H1 (cell line): ENCODE data around the gene GRIA1. TPM values are rescaled to one million over a fixed set of nuclear protein-coding genes. Genes with fewer than 3 reads are reported as not detected.

Experiments used
- CTCF ChIA-PET: fragments of 300-600 bp; sonication (Branson Sonifier 250); formaldehyde crosslinking; loops from one replicate; lab custom pipeline; 2021; ENCODE audit not compliant: partially characterized antibody; lab: Charles Lee
- POLR2A ChIA-PET: fragments of 300-600 bp; sonication (Branson Sonifier 250); formaldehyde crosslinking; loops from one replicate; lab custom pipeline; 2021; ENCODE audit warnings: inconsistent platforms; ENCODE audit not compliant: partially characterized antibody; lab: Charles Lee
- DNase-seq, 2 experiments: peaks; one replicate each; pipeline versions ENCODE4 v3.0.0 to v3.0.0-alpha.2; 2010 to 2022; ENCODE audit warnings: low spot score in 2 of 2, low read depth in 1 of 2, mixed read lengths in 1 of 2
- FAIRE-seq: peaks from 2 replicates; lab custom pipeline; 2011; peaks lifted over from hg19 to GRCh38; lab: Jason Lieb, UNC
- H2AFZ ChIP-seq: 2 replicates; pipeline ENCODE4 v1.8.1; 2012; ENCODE audit warnings: low read length, inconsistent platforms
- H2AK5ac ChIP-seq: 2 replicates; pipeline ENCODE4 v1.6.1; 2013; ENCODE audit warnings: low read depth, low read length
- H2BK120ac ChIP-seq: replicated peaks from 2 replicates; pipeline ENCODE3; 2013; ENCODE audit warnings: low read depth, low read length, inconsistent platforms
- H2BK12ac ChIP-seq: 2 replicates; pipeline ENCODE4 v1.6.1; 2013; ENCODE audit warnings: low read depth, low read length
- H2BK15ac ChIP-seq: 2 replicates; pipeline ENCODE4 v1.6.1; 2013; ENCODE audit warnings: low read length
- H2BK20ac ChIP-seq: 2 replicates; pipeline ENCODE4 v1.6.1; 2013; ENCODE audit warnings: low read length
- H2BK5ac ChIP-seq: 2 replicates; pipeline ENCODE4 v1.6.1; 2013; ENCODE audit warnings: low read depth, low read length
- H3K14ac ChIP-seq: 2 replicates; pipeline ENCODE4 v1.6.1; 2013; ENCODE audit warnings: inconsistent platforms; ENCODE audit not compliant: insufficient read length
- H3K18ac ChIP-seq: 2 replicates; pipeline ENCODE4 v1.6.1; 2013; ENCODE audit warnings: low read length; ENCODE audit errors: extremely low read depth
- H3K23ac ChIP-seq: 2 replicates; pipeline ENCODE4 v1.6.1; 2013; ENCODE audit warnings: inconsistent platforms; ENCODE audit not compliant: insufficient read length
- H3K23me2 ChIP-seq: 2 replicates; pipeline ENCODE4 v1.6.1; 2013; ENCODE audit warnings: low read depth, low read length
- H3K27ac ChIP-seq: 2 replicates; pipeline ENCODE4 v1.6.1; 2011; ENCODE audit warnings: low read depth, low read length, inconsistent platforms
- H3K27me3 ChIP-seq, 4 experiments: replicated peaks in 1 of 4; 1 replicate in 1 of 4; 2 replicates in 3 of 4; pipeline versions ENCODE4 v1.6.1 to v1.8.1; 2011 to 2013; ENCODE audit warnings: low read length in 3 of 4, mild to moderate bottlenecking in 3 of 4, inconsistent platforms in 2 of 4, mixed read lengths in 2 of 4, moderate library complexity in 1 of 4; ENCODE audit not compliant: control insufficient read depth in 3 of 4, insufficient read depth in 3 of 4; ENCODE audit errors: extremely low read depth in 1 of 4
- H3K36me3 ChIP-seq, 4 experiments: 2 replicates each; pipeline versions ENCODE4 v1.6.1 to v1.8.1; 2011 to 2013; ENCODE audit warnings: mild to moderate bottlenecking in 4 of 4, low read length in 3 of 4, moderate library complexity in 2 of 4, control low read depth in 1 of 4, inconsistent platforms in 1 of 4; ENCODE audit not compliant: insufficient read depth in 4 of 4, control insufficient read depth in 2 of 4
- H3K4ac ChIP-seq: replicated peaks from 2 replicates; pipeline ENCODE3; 2013; ENCODE audit warnings: low read length, low read depth, mixed read lengths, inconsistent platforms; ENCODE audit not compliant: insufficient read length
- H3K4me1 ChIP-seq, 4 experiments: replicated peaks in 1 of 4; 1 replicate in 1 of 4; 2 replicates in 3 of 4; pipeline versions ENCODE4 v1.6.1 to v1.8.1; 2011 to 2013; ENCODE audit warnings: low read length in 3 of 4, inconsistent platforms in 2 of 4, mixed read lengths in 1 of 4; ENCODE audit not compliant: insufficient read depth in 4 of 4, control insufficient read depth in 3 of 4
- H3K4me2 ChIP-seq, 2 experiments: 2 replicates each; pipeline versions ENCODE4 v1.6.1 to v1.8.1; 2011 to 2013; ENCODE audit warnings: low read depth in 2 of 2, low read length in 2 of 2, control low read depth in 1 of 2, inconsistent platforms in 1 of 2, mild to moderate bottlenecking in 1 of 2; ENCODE audit not compliant: insufficient read depth in 1 of 2
- H3K4me3 ChIP-seq, 4 experiments: fragments of 200-600, 300-600 bp in 1 of 4; sonication (generic), shearing (Covaris generic), sonication (Bioruptor Twin) in 1 of 4; 2 replicates each; pipeline versions ENCODE4 v1.5.1 to v1.8.1; 2011 to 2016; ENCODE audit warnings: low read length in 4 of 4, low read depth in 3 of 4, control low read depth in 2 of 4, inconsistent platforms in 2 of 4, mild to moderate bottlenecking in 2 of 4, mixed read lengths in 1 of 4, moderate library complexity in 1 of 4; ENCODE audit not compliant: insufficient read depth in 2 of 4; ENCODE audit errors: extremely low read depth in 1 of 4
- H3K56ac ChIP-seq: replicated peaks from 2 replicates; pipeline ENCODE3; 2013; ENCODE audit warnings: low read depth, mild to moderate bottlenecking, mixed read lengths, low read length, inconsistent platforms; ENCODE audit not compliant: insufficient read length
- H3K79me1 ChIP-seq: 2 replicates; pipeline ENCODE4 v1.6.1; 2013; ENCODE audit warnings: low read depth, low read length, control low read depth
- H3K79me2 ChIP-seq, 2 experiments: 2 replicates each; pipeline versions ENCODE4 v1.6.1 to v1.8.1; 2012 to 2013; ENCODE audit warnings: low read length in 2 of 2, mild to moderate bottlenecking in 2 of 2, inconsistent platforms in 1 of 2; ENCODE audit not compliant: insufficient read depth in 2 of 2, control insufficient read depth in 1 of 2
- H3K9ac ChIP-seq, 4 experiments: replicated peaks in 1 of 4; 1 replicate in 1 of 4; 2 replicates in 3 of 4; pipeline versions ENCODE4 v1.6.1 to v1.8.1; 2011 to 2013; ENCODE audit warnings: low read depth in 3 of 4, low read length in 3 of 4, control low read depth in 2 of 4, mild to moderate bottlenecking in 2 of 4, moderate library complexity in 2 of 4, inconsistent platforms in 1 of 4; ENCODE audit errors: extremely low read depth in 1 of 4
- H3K9me3 ChIP-seq, 2 experiments: 2 replicates each; pipeline versions ENCODE4 v1.6.1 to v1.8.1; 2012 to 2013; ENCODE audit warnings: mild to moderate bottlenecking in 2 of 2, moderate library complexity in 2 of 2, control low read depth in 1 of 2, inconsistent platforms in 1 of 2, low read depth in 1 of 2, low read length in 1 of 2, mixed read lengths in 1 of 2; ENCODE audit not compliant: insufficient read depth in 2 of 2
- H4K20me1 ChIP-seq, 2 experiments: replicated peaks in 1 of 2; 2 replicates each; pipeline versions ENCODE3 to v1.8.1; 2011 to 2013; ENCODE audit warnings: inconsistent platforms in 2 of 2, low read length in 2 of 2, mild to moderate bottlenecking in 1 of 2; ENCODE audit not compliant: insufficient read depth in 2 of 2, control insufficient read depth in 1 of 2
- H4K5ac ChIP-seq: 2 replicates; pipeline ENCODE4 v1.6.1; 2013; ENCODE audit warnings: low read length, low read depth, mixed read lengths, inconsistent platforms; ENCODE audit not compliant: insufficient read length
- H4K8ac ChIP-seq: 2 replicates; pipeline ENCODE4 v1.8.0; 2013; ENCODE audit warnings: mild to moderate bottlenecking, moderate library complexity, low read length, inconsistent platforms; ENCODE audit not compliant: insufficient read depth; ENCODE audit errors: extremely low read depth
- H4K91ac ChIP-seq: replicated peaks from 2 replicates; pipeline ENCODE3; 2013; ENCODE audit warnings: low read length, mixed read lengths, inconsistent platforms; ENCODE audit not compliant: insufficient read length
- KDM4A ChIP-seq: IDR thresholded peaks from one replicate; pipeline ENCODE4 v1.7.1; 2012; ENCODE audit warnings: low read depth, mild to moderate bottlenecking, moderate library complexity, low read length, inconsistent platforms; ENCODE audit not compliant: severe bottlenecking
- RAD21 ChIP-seq, 2 experiments: IDR thresholded peaks in 1 of 2; conservative IDR thresholded peaks in 1 of 2; 2 replicates each; pipeline ENCODE4 v1.6.1; 2011; ENCODE audit warnings: low read depth in 2 of 2, low read length in 2 of 2, improper control_type of control experiment in 1 of 2, inconsistent platforms in 1 of 2, mild to moderate bottlenecking in 1 of 2, moderate library complexity in 1 of 2
- SP1 ChIP-seq: IDR thresholded peaks from 2 replicates; pipeline ENCODE4 v1.6.1; 2011; ENCODE audit warnings: low read depth, low read length
- WGBS, 2 experiments: shearing (Covaris generic) in 1 of 2; methylation state at CpG; one replicate each; pipeline versions ENCODE4 v1.1.6 to v1.1.7; 2013 to 2015; ENCODE audit warnings: low lambda C conversion rate in 2 of 2, mixed read lengths in 2 of 2, inconsistent platforms in 1 of 2, low coverage in 1 of 2, missing lambda C conversion rate in 1 of 2; ENCODE audit not compliant: insufficient replicate concordance in 2 of 2, insufficient coverage in 1 of 2, insufficient read length in 1 of 2; ENCODE audit errors: extremely low coverage in 1 of 2, missing lambda C conversion rate in 1 of 2; 5-methylcytosine and 5-hydroxymethylcytosine counted together
- polyA plus RNA-seq, 7 experiments: library from polyadenylated mRNA; depleted of rRNA in 3 of 7; stranded (reverse) in 5 of 7; unstranded in 2 of 7; fragments of >200 nt in 5 of 7; fragments of 200-250 nt in 2 of 7; gene quantifications; 1 replicate in 5 of 7; 2 replicates in 1 of 7; 4 replicates in 1 of 7; pipeline versions ENCODE4 v1.2.1 to v1.2.3, GENCODE V29; 2011 to 2013; ENCODE audit warnings: missing spikeins in 2 of 7, mixed read lengths in 2 of 7
- total RNA-seq: library from RNA; stranded (reverse); fragmentation: NEBNext Ultra II Directional; extraction: Animal tissue kit (Norgen Biotek cat#: 25700); gene quantifications from 2 replicates; pipeline ENCODE4 v1.2.1, GENCODE V29; 2021

Gene GRIA1
- total and polyA plus RNA-seq, 2 of the 8 experiments (the other 6 are each of a cell fraction or from before 2014, with no cell fraction given), result 0.97 to 2.5 TPM

DNA sequence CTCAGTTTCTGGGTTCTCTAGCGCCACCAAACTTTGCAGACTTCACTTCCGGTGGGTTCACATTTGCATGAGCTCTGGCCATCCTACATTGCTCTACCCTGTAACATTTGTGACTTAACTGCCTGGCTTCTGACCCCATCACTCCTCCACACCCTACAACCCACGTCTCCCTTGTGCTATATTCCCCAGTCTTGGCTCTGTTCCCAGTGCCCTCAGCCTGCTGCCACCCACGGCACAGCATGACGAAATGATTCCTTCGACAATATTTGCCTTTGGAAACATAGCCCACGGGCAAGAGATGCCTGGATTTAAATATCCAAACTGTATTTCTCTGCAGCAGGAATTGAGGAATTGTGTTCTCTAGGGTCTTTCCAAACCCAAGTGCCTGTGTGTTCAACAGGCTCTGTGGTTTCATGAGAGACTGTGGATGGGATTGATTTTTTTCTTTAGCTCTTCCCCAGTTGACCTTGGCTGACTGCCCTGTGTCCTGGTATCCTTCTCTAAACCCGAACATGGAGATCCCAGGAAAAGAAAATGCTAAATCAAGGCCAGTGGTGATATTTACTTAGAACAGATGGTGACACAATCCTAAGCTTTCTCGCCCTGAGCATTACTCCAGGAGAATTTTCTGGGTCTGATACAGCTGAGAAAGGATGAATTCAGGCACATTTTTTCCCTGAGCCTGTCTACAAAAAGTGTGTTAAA lies 44.4 kb upstream of the GRIA1 start:
- Histone ChIP-seq H2BK15ac (no peak overlapping the region), H2BK5ac (no peak overlapping the region), H3K36me3 (no peaks in the 10 kb centered on the region), H2BK120ac (no peak overlapping the region), H2AK5ac (no peak overlapping the region), H4K20me1 (no peaks in the 10 kb centered on the region), H3K14ac (no peak overlapping the region)
- TF ChIP-seq KDM4A (no peak), RAD21 (IDR thresholded peaks at IDR 0.05 in 1 of 2, conservative IDR thresholded peaks at IDR 0.05 in 1 of 2; ENCODE audit: low read depth in 2 of 2, low read length in 2 of 2) (peak in 1 of 2 experiments; percentile 24; a peak in 1 of 4 replicates), SP1 (no peak)
- TF ChIP-seq, all 59 proteins: peak for 1
- CTCF ChIA-PET, result interaction anchor here (0.7 to 2.8 kb wide), 13 partner anchors 10 to 530 kb away, joined by 3 to 13 read pairs (median 3); no protein-coding TSS in a partner anchor
- Histone ChIP-seq H3K23ac (no peak overlapping the region), H4K8ac (no peak overlapping the region), H3K4me2 (no peak overlapping the region), H4K5ac (no peak overlapping the region), H3K18ac (no peak overlapping the region), H3K79me1 (no peaks in the 10 kb centered on the region), H2BK20ac (no peak overlapping the region), H3K4me3 (no peak overlapping the region), H2AFZ (peak overlapping the region; percentile 75; the same call in 1 of the 2 replicates), H3K4me1 (no peaks in the 10 kb centered on the region), H3K27ac (no peak overlapping the region), H3K56ac (no peak overlapping the region), H2BK12ac (no peak overlapping the region), H3K9me3 (no peaks in the 10 kb centered on the region), H3K79me2 (no peaks in the 10 kb centered on the region), H3K27me3 (no peaks in the 10 kb centered on the region), H3K23me2 (no peaks in the 10 kb centered on the region), H3K9ac (no peak overlapping the region), H4K91ac (no peak overlapping the region), H3K4ac (no peak overlapping the region)
- DNase-seq (no peak), FAIRE-seq (no peak)
- POLR2A ChIA-PET, result no interaction called here
- 84% methylated on average over 9 of the region's 9 CpGs; no CpG with 5 or more reads in 1 of the 2 experiments for WGBS, 2 experiments
